Measurements from ENCODE around the gene BAG2. TPM values are rescaled to one million over a fixed set of nuclear protein-coding genes. Genes with fewer than 3 reads are reported as not detected.

Gene BAG2
- total and polyA plus RNA-seq, 7 donors: 5.8 to 17.6 (median 8.3) TPM

GRCh38 chr6:57177545-57178265, 5.6 kb downstream of the BAG2 start:
- Histone ChIP-seq H3K27me3 (ENCODE audit: insufficient read depth in 3 of 3, low read length in 2 of 3) (no peaks in the 10 kb centered on the region), H3K9me3 (no peaks in the 10 kb centered on the region), H3K27ac (peak overlapping the region; percentile 93), H3K36me3 (ENCODE audit: insufficient read depth in 1 of 2, low read depth in 1 of 2) (peaks cover 0 to 6% of the 10 kb centered on the region in 2 donors), H3K4me3 (peak overlapping the region; percentile 46), H3K4me1 (peaks cover 47% of the 10 kb centered on the region)
- peak; percentile 25 to 64 (median 56) for ATAC-seq
- DNase-seq: peak; percentile 44 to 65
- TF ChIP-seq CTCF (IDR thresholded peaks at IDR 0.05): no peak
- intact Hi-C loops (cut with DNase I): loop anchor here (5.0 to 10.0 kb wide), 4 partner anchors 45 to 273 kb away; partner anchors contain the start of genes PRIM2 (in 2 of the 2) and RAB23 (in 1 of the 2)
- 32 to 60% (median 33%) methylated on average over 11 of the region's 11 CpGs for WGBS, 3 donors

- TF ChIP-seq CTCF (IDR thresholded peaks at IDR 0.05): no peak
- Histone ChIP-seq H3K4me3 (no peak overlapping the region), H3K9me3 (no peaks in the 10 kb centered on the region), H3K27me3 (ENCODE audit: insufficient read depth in 3 of 3, low read length in 2 of 3) (no peaks in the 10 kb centered on the region), H3K4me1 (peaks cover 45% of the 10 kb centered on the region), H3K27ac (peak overlapping the region; percentile 76), H3K36me3 (ENCODE audit: insufficient read depth in 1 of 2, low read depth in 1 of 2) (peaks cover 0 to 35% of the 10 kb centered on the region in 2 donors)
- DNase-seq (no peak), ATAC-seq (no peak)
- intact Hi-C loops (cut with DNase I): loop anchor here in 1 of 2 donors (5.0 kb wide), 1 partner anchor 37 kb away; no protein-coding TSS in a partner anchor
- 69 to 90% (median 76%) methylated on average over 3 of the region's 3 CpGs for WGBS, 3 donors
Measured at GRCh38 chr6:57180596-57180995, 8.5 kb downstream of the BAG2 start.

GRCh38 chr6:57182017-57182432, 9.9 kb downstream of the BAG2 start:
- intact Hi-C loops (cut with DNase I): loop anchor here in 1 of 2 donors (5.0 kb wide), 1 partner anchor 35 kb away; no protein-coding TSS in a partner anchor
- TF ChIP-seq CTCF (IDR thresholded peaks at IDR 0.05): no peak
- Histone ChIP-seq H3K9me3 (no peaks in the 10 kb centered on the region), H3K4me1 (peaks cover 39% of the 10 kb centered on the region), H3K4me3 (no peak overlapping the region), H3K36me3 (ENCODE audit: insufficient read depth in 1 of 2, low read depth in 1 of 2) (peaks cover 0 to 36% of the 10 kb centered on the region in 2 donors), H3K27me3 (ENCODE audit: insufficient read depth in 3 of 3, low read length in 2 of 3) (no peaks in the 10 kb centered on the region), H3K27ac (peak overlapping the region; percentile 76)
- peak; percentile 66 to 83 (median 74) for ATAC-seq
- 24 to 52% (median 32%) methylated on average over 2 of the region's 2 CpGs for WGBS, 3 donors
- no peak for DNase-seq

GRCh38 chr6:57183336-57183735, 11.2 kb downstream of the BAG2 start:
- intact Hi-C loops (cut with DNase I): loop anchor here in 1 of 2 donors (5.0 kb wide), 1 partner anchor 34 kb away; no protein-coding TSS in a partner anchor

More at GRCh38 chr6:57183336-57183735, 11.2 kb downstream of the BAG2 start:
- DNase-seq: no peak
- H3K36me3 ChIP-seq (ENCODE audit: insufficient read depth in 1 of 2, low read depth in 1 of 2): peaks cover 0 to 44% of the 10 kb centered on the region in 2 donors
- WGBS, 3 donors: 79 to 86% (median 80%) methylated on average over 2 of the region's 2 CpGs
- ATAC-seq: no peak
- no peak overlapping the region for H3K4me3 ChIP-seq
- TF ChIP-seq CTCF (IDR thresholded peaks at IDR 0.05): no peak
- peaks cover 27% of the 10 kb centered on the region for H3K4me1 ChIP-seq
- H3K27me3 ChIP-seq (ENCODE audit: insufficient read depth in 3 of 3, low read length in 2 of 3): no peaks in the 10 kb centered on the region
- no peaks in the 10 kb centered on the region for H3K9me3 ChIP-seq
- H3K27ac ChIP-seq: peak overlapping the region; percentile 76

Measured in psoas muscle (tissue), 8 donors.